HCT116 (cell line): ENCODE measurements around the gene ATP5F1D. TPM values are rescaled to one million over a fixed set of nuclear protein-coding genes. Genes with fewer than 3 reads are reported as not detected.

Experiments used
- ATAC-seq: fragments of 200-7000 bp; cut with Tn5 transposase; 2 replicates; pipeline ENCODE4 v1.9.1; 2020; ENCODE audit warnings: mild to moderate bottlenecking, moderate library complexity
- BruUV-seq: library from RNA; stranded (reverse); fragments of 400-500 nt; replicated peaks from 2 replicates; lab custom pipeline; 2021; lab: Mats Ljungman, UMichigan
- CTCF ChIA-PET: fragments of 300-600 bp; sonication (Branson Sonifier 250); formaldehyde crosslinking; loops from one replicate; lab custom pipeline; 2021; ENCODE audit warnings: antibody characterized with exemption; lab: Charles Lee
- POLR2A ChIA-PET: fragments of 300-600, 350-600 bp; sonication (Branson Sonifier 250); formaldehyde crosslinking; loops from one replicate; lab custom pipeline; 2021; ENCODE audit warnings: antibody characterized with exemption; lab: Charles Lee
- RAD21 ChIA-PET, 2 experiments: fragments of 300-600 bp; sonication (Branson Sonifier 250); formaldehyde crosslinking; loops; one replicate each; lab custom pipeline; 2023; ENCODE audit warnings: low total read pairs in 2 of 2; ENCODE audit not compliant: uncharacterized antibody in 2 of 2, unreplicated experiment in 2 of 2, low non-redundant PET in 1 of 2; lab: Charles Lee
- DNase-seq: peaks from one replicate; pipeline ENCODE4 v3.0.0-alpha.2; 2010; ENCODE audit warnings: low read depth, low spot score
- H2AFZ ChIP-seq: fragments of 200-600 bp; shearing (Covaris generic), sonication (generic); 2 replicates; pipeline ENCODE4 v1.6.1; 2017; ENCODE audit warnings: low read depth, mixed run types, mixed read lengths, antibody characterized with exemption, low read length; ENCODE audit not compliant: poor library complexity, severe bottlenecking
- H3K27ac ChIP-seq: 2 replicates; pipeline ENCODE4 v1.5.1; 2012; ENCODE audit warnings: low read depth, low read length
- H3K27me3 ChIP-seq: fragments of 200-600 bp; sonication (generic); 2 replicates; pipeline ENCODE4 v1.6.1; 2016; ENCODE audit warnings: mixed run types, low read length, mixed read lengths; ENCODE audit not compliant: insufficient read depth
- H3K36me3 ChIP-seq, 2 experiments: fragments of 200-500 bp in 1 of 2; fragments of 200-600 bp in 1 of 2; sonication (Bioruptor generic) in 1 of 2; sonication (generic) in 1 of 2; 2 replicates each; pipeline versions ENCODE4 v1.5.1 to v1.6.1; 2014 to 2016; ENCODE audit warnings: low read length in 2 of 2, inconsistent platforms in 1 of 2, mixed read lengths in 1 of 2, mixed run types in 1 of 2; ENCODE audit not compliant: insufficient read depth in 2 of 2, control insufficient read depth in 1 of 2
- H3K4me1 ChIP-seq, 2 experiments: fragments of 200-600 bp in 1 of 2; sonication (generic) in 1 of 2; 2 replicates each; pipeline versions ENCODE4 v1.5.1 to v1.6.1; 2012 to 2017; ENCODE audit warnings: low read length in 2 of 2, inconsistent platforms in 1 of 2, mild to moderate bottlenecking in 1 of 2, mixed read lengths in 1 of 2, mixed run types in 1 of 2, moderate library complexity in 1 of 2; ENCODE audit not compliant: insufficient read depth in 2 of 2, control insufficient read depth in 1 of 2
- H3K4me2 ChIP-seq: fragments of 200-600 bp; sonication (generic); 2 replicates; pipeline ENCODE4 v1.6.1; 2017; ENCODE audit warnings: mixed run types, low read length, mixed read lengths
- H3K4me3 ChIP-seq, 2 experiments: fragments of 200-600 bp in 1 of 2; sonication (generic) in 1 of 2; replicated peaks in 1 of 2; 2 replicates each; pipeline ENCODE4 v1.5.1; 2011 to 2016; ENCODE audit warnings: low read length in 2 of 2, control low read depth in 1 of 2, low read depth in 1 of 2, mild to moderate bottlenecking in 1 of 2, mixed read lengths in 1 of 2, mixed run types in 1 of 2
- H3K79me2 ChIP-seq: fragments of 200-600 bp; sonication (generic); 2 replicates; pipeline ENCODE4 v1.6.1; 2017; ENCODE audit warnings: mild to moderate bottlenecking, mixed run types, low read length, moderate library complexity, mixed read lengths; ENCODE audit not compliant: insufficient read depth
- H3K9ac ChIP-seq: fragments of 200-600 bp; sonication (generic); 2 replicates; pipeline ENCODE4 v1.6.1; 2016; ENCODE audit warnings: low read length, mixed read lengths
- H3K9me2 ChIP-seq: fragments of 200-600 bp; sonication (generic), shearing (Covaris generic); 2 replicates; pipeline ENCODE4 v1.6.1; 2017; ENCODE audit warnings: mixed run types, mild to moderate bottlenecking, moderate library complexity; ENCODE audit not compliant: insufficient read depth
- H3K9me3 ChIP-seq, 2 experiments: fragments of 200-500 bp in 1 of 2; fragments of 200-600 bp in 1 of 2; sonication (Bioruptor generic) in 1 of 2; sonication (generic) in 1 of 2; 2 replicates each; pipeline ENCODE4 v1.6.1; 2014 to 2017; ENCODE audit warnings: low read length in 2 of 2, mixed read lengths in 2 of 2, inconsistent platforms in 1 of 2, low read depth in 1 of 2, mild to moderate bottlenecking in 1 of 2, mixed run types in 1 of 2, moderate library complexity in 1 of 2; ENCODE audit not compliant: control insufficient read depth in 1 of 2, insufficient read depth in 1 of 2
- H4K20me1 ChIP-seq: fragments of 200-600 bp; sonication (generic), shearing (Covaris generic); 2 replicates; pipeline ENCODE4 v1.6.1; 2017; ENCODE audit warnings: mixed run types, mild to moderate bottlenecking, moderate library complexity; ENCODE audit not compliant: insufficient read depth
- ATF3 ChIP-seq: IDR thresholded peaks from 2 replicates; pipeline ENCODE4 v1.6.1; 2012
- CBX3 ChIP-seq: IDR thresholded peaks from 2 replicates; pipeline ENCODE4 v1.6.1; 2012; ENCODE audit warnings: low read depth
- JUND ChIP-seq: IDR thresholded peaks from 2 replicates; pipeline ENCODE4 v1.6.1; 2012
- RAD21 ChIP-seq: IDR thresholded peaks from 2 replicates; pipeline ENCODE4 v1.6.1; 2012; ENCODE audit warnings: low read depth, mild to moderate bottlenecking
- REST ChIP-seq: IDR thresholded peaks from 2 replicates; pipeline ENCODE4 v1.6.1; 2012; ENCODE audit warnings: low read depth
- intact Hi-C: fragments of 100-400 bp; cut with micrococcal nuclease; formaldehyde crosslinking; loops from 2 replicates; pipeline ENCODE4 v1.10.0; 2022
- total RNA-seq: library from RNA; stranded (reverse); gene quantifications from one replicate; pipeline ENCODE4 v1.2.1, GENCODE V29; 2021; ENCODE audit not compliant: unreplicated experiment

Gene ATP5F1D
- total RNA-seq, 1 experiment from 2014 or later: 428 TPM

GRCh38 chr19:1230783-1231489 lies 10.6 kb upstream of the ATP5F1D start:
- H3K9ac ChIP-seq: no peak overlapping the region

More at GRCh38 chr19:1230783-1231489, 10.6 kb upstream of the ATP5F1D start:
- Histone ChIP-seq H2AFZ (no peak overlapping the region), H3K9me3 (no peaks in the 10 kb centered on the region), H3K36me3 (peaks cover 3 to 16% of the 10 kb centered on the region in 2 experiments; a peak in 3 of 4 replicates), H4K20me1 (no peaks in the 10 kb centered on the region), H3K4me1 (peaks cover 19 to 44% of the 10 kb centered on the region in 2 experiments), H3K27me3 (no peaks in the 10 kb centered on the region), H3K27ac (no peak overlapping the region), H3K4me2 (no peak overlapping the region), H3K79me2 (peaks cover 8% of the 10 kb centered on the region; the same call in 1 of the 2 replicates), H3K4me3 (no peak overlapping the region), H3K9me2 (no peaks in the 10 kb centered on the region)
- ChIA-PET RAD21 (no interaction called here), POLR2A (no interaction called here), CTCF (no interaction called here)
- no TSS peak for BruUV-seq
- DNase-seq (no peak), ATAC-seq (no peak)
- intact Hi-C loops: no loop called here
- no peak for TF ChIP-seq CBX3
- TF ChIP-seq JUND: no peak
- TF ChIP-seq RAD21: no peak
- no peak for TF ChIP-seq ATF3
- TF ChIP-seq REST: no peak
